GM06990 (cell line): Measurements from ENCODE around the gene MAGEA1.
"Not testable (repeated sequence)": the region's sequence is repeated elsewhere in the genome, so short reads cannot be mapped to it uniquely, and the experiment has no call there.

Experiments used
- DNase-seq: peaks from one replicate; pipeline ENCODE4 v3.0.0-alpha.2; 2011; ENCODE audit not compliant: insufficient read length; ENCODE audit errors: extremely low read depth
- H3K27me3 ChIP-seq: replicated peaks from 2 replicates; pipeline ENCODE4 v1.6.0; 2011; ENCODE audit warnings: low read length; ENCODE audit not compliant: control insufficient read depth, insufficient read depth
- H3K36me3 ChIP-seq: 2 replicates; pipeline ENCODE4 v1.5.1; 2011; ENCODE audit warnings: low read length; ENCODE audit not compliant: control insufficient read depth, insufficient read depth
- H3K4me3 ChIP-seq: replicated peaks from 2 replicates; pipeline ENCODE4 v1.5.1; 2011; ENCODE audit warnings: low read depth, mild to moderate bottlenecking, control low read depth, low read length
- CTCF ChIP-seq: IDR thresholded peaks from 2 replicates; pipeline ENCODE4 v1.5.1; 2011; ENCODE audit warnings: low read length, control low read depth, mild to moderate bottlenecking, inconsistent platforms; ENCODE audit not compliant: insufficient read depth, poor library complexity, severe bottlenecking

MAGEA1 gene

GRCh38 chrX:153179131-153179530 lies at the start of gene MAGEA1:
MAGEA1 (plus strand) TSS chrX:153179284; CDS start chrX:153182390, 3,106 bp downstream.
- H3K27me3 ChIP-seq: no peaks in the 10 kb centered on the region

GRCh38 chrX:153132924-153133323 lies 46.2 kb upstream of the MAGEA1 start:
- not testable (repeated sequence) for H3K27me3 ChIP-seq, DNase-seq, H3K4me3 ChIP-seq, H3K36me3 ChIP-seq

More at GRCh38 chrX:153179131-153179530, at the start of gene MAGEA1:
- H3K36me3 ChIP-seq: no peaks in the 10 kb centered on the region
- TF ChIP-seq CTCF: no peak
- H3K4me3 ChIP-seq: no peak within 1 kb of the TSS
- DNase-seq: no peak

GRCh38 chrX:153139074-153139473 lies 40.0 kb upstream of the MAGEA1 start:
- not testable (repeated sequence) for H3K4me3 ChIP-seq, H3K27me3 ChIP-seq, DNase-seq, H3K36me3 ChIP-seq

GRCh38 chrX:153146288-153146687 lies 32.8 kb upstream of the MAGEA1 start:
- not testable (repeated sequence) for H3K4me3 ChIP-seq, H3K36me3 ChIP-seq, H3K27me3 ChIP-seq, DNase-seq

- no peak for DNase-seq
- Histone ChIP-seq H3K36me3 (no peaks in the 10 kb centered on the region), H3K27me3 (no peaks in the 10 kb centered on the region), H3K4me3 (no peak overlapping the region)
- no peak for TF ChIP-seq CTCF
Measured at GRCh38 chrX:153153516-153153915, 25.6 kb upstream of the MAGEA1 start.

- Histone ChIP-seq H3K4me3 (no peak overlapping the region), H3K27me3 (no peaks in the 10 kb centered on the region), H3K36me3 (no peaks in the 10 kb centered on the region)
- no peak for DNase-seq
- TF ChIP-seq CTCF: no peak
Measured at GRCh38 chrX:153157450-153157849, 21.6 kb upstream of the MAGEA1 start.

GRCh38 chrX:153158319-153158718 lies 20.8 kb upstream of the MAGEA1 start:
- Histone ChIP-seq H3K4me3 (no peak overlapping the region), H3K36me3 (no peaks in the 10 kb centered on the region), H3K27me3 (no peaks in the 10 kb centered on the region)
- no peak for TF ChIP-seq CTCF
- DNase-seq: no peak
